Measurements from ENCODE around the gene NT5DC1. TPM values are rescaled to one million over a fixed set of nuclear protein-coding genes. Genes with fewer than 3 reads are reported as not detected.

The NT5DC1 gene
- total and polyA plus RNA-seq, 11 donors: 6.5 to 72.4 (median 50.9) TPM

- WGBS, 4 donors: 49 to 57% (median 55%) methylated on average over 3 of the region's 3 CpGs
- intact Hi-C loops (cut with DNase I): no loop called here
- Histone ChIP-seq H3K4me3 (no peak overlapping the region), H3K4me1 (peaks cover 0 to 22% (median 7%) of the 10 kb centered on the region in 12 donors), H3K27me3 (no peaks in the 10 kb centered on the region), H3K27ac (no peak overlapping the region), H3K36me3 (peaks cover 0 to 11% (median 0%) of the 10 kb centered on the region in 9 donors), H3K9me3 (no peaks in the 10 kb centered on the region)
- TF ChIP-seq POLR2A (IDR thresholded peaks at IDR 0.05): no peak
- TF ChIP-seq CTCF (IDR thresholded peaks at IDR 0.05): no peak
- DNase-seq: no peak
- ATAC-seq: peak in 3 of 4 donors; percentile 42 to 81 (median 64)
These were observed 44.0 kb downstream of the NT5DC1 start for GRCh38 chr6:116144605-116145004.

GRCh38 chr6:116145803-116146675 lies 45.4 kb downstream of the NT5DC1 start:
- no peak overlapping the region for H3K27ac ChIP-seq
- no peak for TF ChIP-seq CTCF (IDR thresholded peaks at IDR 0.05)
- no peak for TF ChIP-seq POLR2A (IDR thresholded peaks at IDR 0.05)
- DNase-seq (no peak), ATAC-seq (no peak)
- no peaks in the 10 kb centered on the region for H3K9me3 ChIP-seq
- no peaks in the 10 kb centered on the region for H3K27me3 ChIP-seq
- intact Hi-C loops (cut with DNase I): no loop called here
- H3K4me1 ChIP-seq: peaks cover 0 to 22% (median 7%) of the 10 kb centered on the region in 12 donors
- no peak overlapping the region for H3K4me3 ChIP-seq
- no peaks in the 10 kb centered on the region for H3K36me3 ChIP-seq
- WGBS, 4 donors: 60 to 63% (median 61%) methylated on average over 4 of the region's 4 CpGs

GRCh38 chr6:116152620-116153019 lies 52.0 kb downstream of the NT5DC1 start:
- 74 to 87% (median 81%) methylated on average over 1 of the region's 1 CpG for WGBS, 4 donors
- intact Hi-C loops (cut with DNase I): no loop called here
- DNase-seq (no peak), ATAC-seq (no peak)
- Histone ChIP-seq H3K27ac (no peak overlapping the region), H3K27me3 (no peaks in the 10 kb centered on the region), H3K9me3 (no peaks in the 10 kb centered on the region), H3K4me3 (no peak overlapping the region), H3K36me3 (no peaks in the 10 kb centered on the region), H3K4me1 (peaks cover 0 to 5% (median 0%) of the 10 kb centered on the region in 12 donors)
- TF ChIP-seq POLR2A (IDR thresholded peaks at IDR 0.05) (no peak), CTCF (IDR thresholded peaks at IDR 0.05) (no peak)

GRCh38 chr6:116154887-116155286 lies 54.2 kb downstream of the NT5DC1 start:
- WGBS, 4 donors: 92 to 95% (median 94%) methylated on average over 2 of the region's 2 CpGs
- Histone ChIP-seq H3K27me3 (no peaks in the 10 kb centered on the region), H3K27ac (no peak overlapping the region), H3K9me3 (no peaks in the 10 kb centered on the region), H3K4me1 (peaks cover 0 to 5% (median 0%) of the 10 kb centered on the region in 12 donors), H3K4me3 (no peak overlapping the region), H3K36me3 (peaks cover 0 to 5% (median 0%) of the 10 kb centered on the region in 9 donors)
- ATAC-seq (no peak), DNase-seq (no peak)
- intact Hi-C loops (cut with DNase I): no loop called here
- TF ChIP-seq CTCF (IDR thresholded peaks at IDR 0.05) (no peak), POLR2A (IDR thresholded peaks at IDR 0.05) (no peak)
